GM10847 (cell line): Measurements from ENCODE around the gene PFKFB3.

Experiments used
- POLR2A ChIP-seq: IDR thresholded peaks from 2 replicates; pipeline ENCODE4 v1.6.1; 2011; ENCODE audit not compliant: insufficient read length; ENCODE audit errors: extremely low read depth

Gene PFKFB3

DNA sequence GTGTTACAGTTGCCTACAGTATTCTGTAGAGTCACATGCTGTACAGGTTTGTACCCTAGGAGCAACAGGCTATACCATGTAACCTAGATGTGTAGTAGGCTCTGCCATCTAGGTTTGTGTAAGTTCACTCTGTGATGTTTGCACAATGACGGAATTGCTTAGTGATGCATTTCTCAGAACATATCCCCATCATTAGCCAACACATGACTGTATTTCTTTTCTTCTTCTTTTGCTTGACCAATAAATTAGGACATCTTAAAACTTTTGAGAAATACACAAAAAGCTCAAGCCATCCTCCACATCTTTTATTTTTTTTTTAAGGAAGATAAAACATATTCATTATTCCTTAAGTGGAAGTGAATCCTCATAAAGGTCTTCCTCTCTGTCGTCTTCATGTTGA lies 5.4 kb upstream of the PFKFB3 start:
- TF ChIP-seq POLR2A: no peak

DNA sequence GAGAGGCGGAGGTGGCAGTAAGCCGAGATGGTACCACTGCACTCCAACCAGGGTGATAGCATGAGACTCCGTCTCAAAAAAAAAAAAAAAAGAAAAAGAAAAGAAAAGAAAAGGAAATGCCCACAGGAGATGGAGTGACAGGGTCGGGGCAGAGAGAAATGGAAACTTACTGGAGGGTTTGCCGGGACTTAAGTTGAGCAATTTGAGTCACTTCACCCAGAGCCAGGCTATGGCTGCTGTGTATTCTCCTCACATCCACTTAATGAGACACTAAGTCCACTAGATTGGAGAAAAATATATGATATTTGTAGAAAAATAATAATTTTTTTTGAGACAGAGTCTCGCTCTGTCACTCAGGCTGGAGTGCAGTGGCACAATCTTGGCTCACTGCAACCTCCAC lies 4.6 kb upstream of the PFKFB3 start:
- no peak for TF ChIP-seq POLR2A

DNA sequence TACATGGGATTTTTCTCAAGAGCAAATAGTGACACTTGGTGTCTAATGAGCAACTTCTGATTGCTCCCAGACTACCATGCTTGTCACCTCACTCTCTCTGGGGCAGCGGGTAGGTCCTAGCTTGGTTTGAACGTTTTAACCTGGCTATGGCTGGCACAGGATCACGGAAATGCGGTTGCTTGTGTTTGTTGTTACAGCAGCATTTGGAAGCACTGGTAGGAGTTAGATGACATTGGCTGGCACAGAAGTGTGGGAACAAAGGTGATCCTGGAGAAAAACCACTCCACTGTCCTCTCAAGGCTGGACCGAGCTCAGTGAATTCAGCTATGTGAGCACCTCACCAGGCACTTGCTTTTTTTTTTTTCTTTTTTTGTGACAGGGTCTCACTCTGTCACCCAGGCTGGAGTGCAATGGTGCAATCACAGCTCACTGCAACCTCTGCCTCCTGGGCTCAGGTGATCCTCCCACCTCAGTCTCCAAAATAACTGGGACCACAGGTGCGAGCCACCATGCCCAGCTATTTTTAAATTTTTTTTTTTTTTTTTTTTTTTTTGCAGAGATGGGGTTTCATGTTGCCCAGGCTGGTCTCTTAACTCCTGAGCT lies 3.5 kb upstream of the PFKFB3 start:
- no peak for TF ChIP-seq POLR2A

DNA sequence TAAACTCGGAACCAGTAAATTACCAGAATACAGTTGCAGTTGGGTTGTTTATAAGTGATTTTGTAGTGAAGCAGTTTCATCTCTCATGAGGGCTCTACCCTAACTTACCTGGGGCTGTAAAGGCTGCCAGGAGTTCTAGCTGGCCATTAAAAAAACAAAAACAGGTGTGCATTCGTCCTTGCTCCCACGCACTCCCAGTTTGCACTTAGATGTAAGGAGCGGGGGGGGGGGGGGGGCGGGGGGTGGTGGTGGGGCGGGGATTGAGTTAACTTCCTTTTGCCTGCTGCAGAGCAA lies 2.3 kb upstream of the PFKFB3 start:
- no peak for TF ChIP-seq POLR2A

DNA sequence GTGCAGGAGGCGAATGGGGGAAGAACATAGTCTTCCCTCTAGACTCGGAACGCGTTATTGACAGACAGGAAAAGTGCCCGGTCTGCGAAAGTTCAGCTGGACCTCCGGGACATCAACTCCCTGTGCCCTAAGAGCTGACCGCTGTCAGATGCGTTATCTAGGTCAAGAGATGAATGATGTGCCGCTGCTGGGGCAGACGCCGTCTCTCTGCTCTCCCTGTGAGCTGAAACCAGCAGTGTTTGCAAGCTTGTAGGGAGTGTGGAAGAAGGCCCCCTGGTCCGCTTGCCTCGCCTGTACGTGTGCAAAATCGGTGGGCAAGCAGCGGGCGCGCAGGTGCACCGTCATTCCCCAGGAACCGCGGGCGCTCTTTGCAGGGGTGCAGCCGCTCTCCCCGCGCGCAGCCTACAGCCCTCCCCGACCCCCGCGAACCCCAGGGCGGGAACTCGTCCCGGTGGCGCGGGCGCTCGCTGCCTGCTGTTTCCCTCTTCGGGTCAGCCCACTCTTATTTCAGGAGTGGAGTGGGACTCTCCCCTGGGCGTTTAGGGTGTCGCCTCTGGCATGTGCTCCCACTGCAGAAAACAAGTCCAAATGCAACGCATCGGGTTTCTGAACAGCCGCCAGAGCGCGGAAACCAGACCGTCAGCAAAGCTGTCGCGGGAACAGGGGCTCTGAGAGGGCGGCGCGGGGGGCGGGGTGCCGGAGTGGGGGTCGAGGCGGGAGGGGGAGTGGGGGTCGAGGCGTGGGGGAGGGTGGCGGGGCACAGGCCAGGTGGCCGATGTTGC lies 1.8 kb upstream of the PFKFB3 start:
- no peak for TF ChIP-seq POLR2A

DNA sequence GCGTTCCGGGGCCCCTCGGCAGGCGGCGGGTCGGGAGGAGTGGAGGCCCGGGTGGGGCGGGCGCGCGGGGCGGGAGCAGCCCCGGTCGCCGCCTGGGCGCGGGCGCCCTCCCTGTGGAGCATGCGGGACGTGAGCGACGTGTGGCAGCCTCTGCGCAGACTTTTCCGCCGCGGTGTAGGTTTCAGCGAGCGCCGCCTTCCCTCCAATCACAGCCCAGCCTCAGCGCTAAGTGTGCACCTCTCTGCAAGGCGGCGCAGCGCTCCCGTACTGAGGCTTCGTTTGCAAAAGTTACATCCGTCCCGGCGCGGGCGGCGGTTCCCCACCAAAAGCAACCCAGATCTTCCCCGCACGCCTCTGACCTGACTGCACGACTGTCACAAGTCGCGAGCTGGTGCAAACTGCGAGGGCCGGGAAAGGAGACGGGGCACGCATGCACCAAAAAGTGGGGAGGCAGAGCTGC lies 1.2 kb upstream of the PFKFB3 start:
- no peak for TF ChIP-seq POLR2A

DNA sequence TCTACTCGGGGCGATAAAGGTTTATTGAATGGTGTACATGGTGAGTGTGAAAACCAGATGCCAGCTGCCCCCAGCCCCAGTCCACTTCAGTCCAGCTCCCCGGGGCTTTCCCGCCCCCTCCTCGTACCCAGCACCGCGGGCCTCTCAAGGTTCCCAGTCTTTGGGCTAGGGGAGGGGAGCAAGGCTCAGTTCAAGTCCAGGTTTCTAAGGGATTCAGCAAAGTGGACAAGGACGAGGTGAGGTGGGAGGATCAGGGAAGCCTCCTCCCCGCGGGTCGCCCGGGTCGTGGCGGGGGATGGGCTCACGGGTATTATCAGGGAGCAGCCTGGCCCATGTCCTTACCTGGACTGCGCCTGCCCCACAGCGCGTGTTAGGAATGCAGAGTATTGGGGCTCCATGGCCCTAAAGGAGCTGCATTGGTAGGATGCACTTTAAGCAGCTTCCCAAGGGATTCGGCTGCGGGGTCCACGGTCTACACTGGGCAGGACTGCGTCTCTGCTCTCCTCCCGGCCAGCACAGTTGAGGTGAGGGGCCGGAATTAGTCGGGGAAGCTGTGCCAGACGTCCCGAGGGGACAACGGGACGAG lies 541 bp upstream of the PFKFB3 start:
- no peak for TF ChIP-seq POLR2A

DNA sequence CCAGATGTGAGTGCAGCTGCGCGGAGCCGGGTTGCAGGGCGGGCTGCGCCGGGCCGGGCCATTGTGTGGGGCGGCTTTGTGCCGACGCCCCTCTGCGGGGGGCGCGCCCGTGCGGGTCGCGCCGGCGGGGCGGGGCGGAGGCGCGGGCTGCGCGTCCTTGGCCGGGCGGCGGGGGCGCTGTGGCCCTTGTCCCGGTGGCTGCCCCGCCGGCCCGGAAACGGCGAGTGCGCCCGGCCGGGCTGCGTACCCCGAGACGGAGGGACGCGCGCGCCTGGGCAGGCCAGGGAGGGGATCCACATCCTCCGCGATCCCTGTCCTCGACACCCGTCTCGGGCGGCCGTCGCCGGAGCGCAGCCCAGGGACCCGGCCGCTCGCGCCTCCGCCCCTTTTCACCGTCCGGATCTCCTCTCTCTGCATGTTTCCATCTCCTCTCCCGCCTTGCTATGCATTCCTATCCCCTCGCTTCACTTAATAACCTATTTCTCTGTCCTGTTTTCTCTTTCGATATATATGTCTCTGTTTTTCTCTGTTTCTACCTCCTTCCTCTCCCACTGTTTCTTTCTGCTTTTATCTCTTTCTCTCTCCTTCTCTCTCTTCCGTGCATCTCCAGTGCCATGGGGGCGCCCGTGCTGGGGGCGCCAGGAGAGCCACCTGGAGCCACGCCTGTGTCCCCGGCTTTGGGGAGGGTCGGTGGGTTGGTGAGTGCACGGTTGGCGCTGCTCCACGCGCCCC lies 765 bp downstream of the PFKFB3 start:
- no peak for TF ChIP-seq POLR2A

DNA sequence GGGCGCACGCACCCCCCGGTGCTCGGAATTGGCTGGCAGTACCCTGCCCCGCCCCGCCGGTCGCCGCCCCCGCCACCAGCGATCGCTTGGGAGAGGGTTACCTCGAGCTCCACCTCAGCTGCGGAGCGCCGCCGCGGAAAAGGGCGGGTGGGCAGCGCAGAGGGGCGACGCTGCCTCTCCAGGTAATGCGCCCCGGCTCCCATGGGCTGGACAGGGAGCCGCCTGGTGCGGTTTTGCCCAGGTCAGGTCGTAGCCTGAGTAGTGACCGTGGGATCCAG lies 1.3 kb downstream of the PFKFB3 start:
- TF ChIP-seq POLR2A: no peak

DNA sequence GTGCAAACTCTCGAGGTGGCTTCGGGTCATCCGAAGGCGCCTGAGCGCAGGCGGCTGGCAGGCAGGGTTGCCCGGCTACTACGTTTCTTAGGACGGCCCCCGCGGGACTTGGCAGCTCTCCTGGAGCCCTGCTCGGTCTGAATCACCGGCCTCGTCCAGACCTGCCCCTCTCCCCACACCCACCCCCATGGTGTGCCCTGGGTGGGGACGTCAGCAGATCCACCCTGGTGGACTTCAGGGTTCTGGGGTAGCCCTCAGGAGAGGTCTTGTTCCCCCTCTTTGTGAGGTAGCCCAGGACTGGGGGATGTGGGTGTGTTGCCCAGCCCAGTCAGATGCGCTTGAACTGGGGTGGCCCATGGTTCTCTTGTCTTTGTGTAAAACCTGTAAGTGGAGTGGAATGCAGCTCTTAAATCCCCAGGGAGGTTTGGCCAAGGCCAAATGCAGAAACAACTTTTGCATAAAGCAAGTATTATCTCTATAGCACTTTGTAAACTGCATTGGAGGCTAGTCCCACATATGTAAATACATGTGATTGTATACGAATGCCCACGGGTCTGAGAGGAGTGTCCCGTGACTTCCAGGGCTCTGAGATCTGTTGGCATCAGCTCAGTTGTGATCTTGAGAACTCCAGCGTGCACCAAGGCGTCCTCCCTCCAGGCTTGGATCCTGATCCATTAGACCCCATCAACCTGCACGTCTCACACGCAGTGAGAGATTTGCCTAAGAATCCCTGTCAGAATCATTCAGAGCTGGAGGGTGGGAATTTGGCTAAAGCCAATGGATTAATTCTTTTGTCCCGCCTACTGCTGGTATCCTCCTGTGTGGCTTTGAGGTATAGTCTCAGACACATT lies 1.8 kb downstream of the PFKFB3 start:
- no peak for TF ChIP-seq POLR2A

DNA sequence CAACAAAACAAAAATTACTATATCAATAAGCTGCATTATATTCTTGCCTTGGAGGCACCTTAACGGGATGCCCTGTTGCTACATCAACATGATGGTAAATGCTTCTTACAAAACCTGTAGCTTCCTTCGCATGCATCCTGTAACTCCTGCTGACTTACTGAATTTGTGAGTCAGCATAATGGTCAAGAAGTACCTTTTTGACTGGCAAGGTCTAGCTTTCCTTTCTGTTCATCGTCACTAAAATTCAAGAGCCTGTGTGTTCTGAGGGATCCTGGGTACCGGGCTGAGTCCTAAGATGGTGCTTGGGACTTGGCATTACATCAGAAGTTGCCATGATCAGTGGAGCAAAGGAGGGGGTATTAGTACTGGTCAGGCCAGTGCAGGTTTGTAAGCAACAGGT lies 4.9 kb downstream of the PFKFB3 start:
- no peak for TF ChIP-seq POLR2A

DNA sequence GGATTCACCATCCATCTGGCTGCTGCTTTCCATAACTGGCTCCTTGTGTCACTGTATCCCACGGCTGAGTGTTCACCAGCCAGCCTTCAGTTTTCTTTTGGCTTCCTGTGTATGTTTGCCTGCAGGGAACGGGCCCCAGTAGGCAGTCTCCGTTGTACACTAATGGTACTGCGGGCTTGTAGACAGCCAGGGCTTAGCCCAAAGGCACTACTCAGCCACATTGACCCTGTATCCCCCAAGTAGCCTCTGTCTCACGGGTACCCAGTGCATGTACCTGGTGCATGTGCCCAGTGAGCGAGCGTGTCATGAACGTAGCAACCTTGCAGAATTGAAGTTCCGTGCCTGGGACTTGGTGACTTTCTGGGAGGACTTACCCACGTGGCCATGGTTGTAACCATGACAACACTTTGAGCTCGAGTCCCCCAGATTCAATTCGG lies 6.1 kb downstream of the PFKFB3 start:
- no peak for TF ChIP-seq POLR2A

DNA sequence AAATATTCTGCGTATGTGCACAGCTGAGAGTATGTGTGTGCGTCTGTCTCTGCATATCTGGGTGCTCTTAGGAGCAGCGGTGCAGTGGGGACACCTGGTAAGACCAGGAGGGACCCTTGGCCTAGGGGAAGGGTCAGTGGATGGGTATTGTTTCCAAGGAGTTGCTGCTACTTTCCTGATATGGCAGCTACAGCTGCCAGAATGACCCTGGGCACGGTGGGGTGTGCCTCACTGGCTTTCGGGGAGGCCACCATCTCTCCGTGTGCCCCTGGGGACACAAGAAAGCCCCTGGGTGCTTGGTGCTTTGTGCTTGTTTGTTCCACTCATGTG lies 8.6 kb downstream of the PFKFB3 start:
- no peak for TF ChIP-seq POLR2A

DNA sequence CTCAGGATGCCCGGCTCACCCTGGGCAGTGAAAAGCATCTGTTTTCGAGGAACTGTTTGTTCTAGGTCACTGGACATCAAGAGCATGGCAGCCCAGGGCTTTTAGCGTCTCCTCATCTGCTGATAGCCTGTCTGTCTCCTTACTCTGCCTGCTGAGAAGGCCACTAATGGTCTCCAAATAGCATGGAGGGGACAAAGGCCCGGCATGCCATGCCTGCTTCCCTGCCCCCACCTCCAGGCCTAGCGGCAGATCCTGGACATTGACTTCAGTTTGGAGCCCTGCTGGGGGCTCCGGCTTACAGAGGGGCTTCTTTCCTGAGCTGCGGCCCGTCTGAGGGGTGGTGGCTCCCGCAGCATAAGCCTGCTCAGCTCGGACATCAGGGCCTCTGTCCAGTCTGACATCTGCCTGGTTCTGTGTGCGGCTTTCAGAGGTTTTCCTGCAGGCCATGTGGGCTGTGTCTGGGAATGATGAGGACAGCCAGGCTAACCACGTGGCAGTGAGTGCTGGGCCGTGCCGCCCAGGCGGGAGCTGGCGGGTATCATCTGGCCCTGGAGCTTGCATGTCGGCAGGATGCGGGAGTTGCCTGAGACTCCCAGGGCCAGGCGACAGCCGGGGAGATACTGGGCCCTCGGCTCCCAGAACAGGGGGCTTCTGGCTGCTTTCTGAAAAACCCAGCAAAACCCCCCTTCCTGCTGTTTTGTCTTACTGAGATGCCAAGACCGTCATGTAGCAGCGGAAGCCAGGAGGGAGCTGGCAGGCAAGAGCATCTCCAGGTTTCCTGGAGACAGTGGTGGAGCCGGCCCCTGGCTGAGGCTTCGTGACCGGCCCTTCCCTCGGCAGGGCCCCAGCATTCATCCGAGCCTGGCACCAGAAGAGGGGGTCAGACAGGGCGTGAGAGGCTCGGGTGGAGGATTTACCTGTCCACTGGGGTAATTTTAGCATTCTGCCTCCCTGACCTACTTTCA lies 9.2 kb downstream of the PFKFB3 start:
- no peak for TF ChIP-seq POLR2A
